GM12878 (cell line): Measurements from ENCODE around the gene CDKL5. TPM values are rescaled to one million over a fixed set of nuclear protein-coding genes. Genes with fewer than 3 reads are reported as not detected.

Experiments used
- ATAC-seq: fragments of 200-7000 bp; cut with Tn5 transposase; 3 replicates; pipeline ENCODE4 v1.9.1; 2020; ENCODE audit warnings: mild to moderate bottlenecking, moderate library complexity
- BruUV-seq: library from RNA; stranded (reverse); fragments of 400-500 nt; replicated peaks from 2 replicates; lab custom pipeline; 2021; lab: Mats Ljungman, UMichigan
- CTCF ChIA-PET: fragments of 300-600 bp; sonication (Branson Sonifier 250); formaldehyde crosslinking; extraction: SDS; loops from one replicate; lab custom pipeline; 2021; ENCODE audit warnings: inconsistent platforms; lab: Yijun Ruan, JAX
- POLR2A ChIA-PET: fragments of 350-600 bp; formaldehyde crosslinking; extraction: SDS; loops from one replicate; lab custom pipeline; 2021; ENCODE audit warnings: inconsistent platforms; lab: Charles Lee
- RAD21 ChIA-PET: fragments of 300-600 bp; sonication (Branson Sonifier 250); formaldehyde crosslinking; loops from one replicate; lab custom pipeline; 2023; ENCODE audit warnings: antibody characterized with exemption; ENCODE audit not compliant: unreplicated experiment; lab: Charles Lee
- SMC1A ChIA-PET: fragments of 300-600 bp; sonication (Branson Sonifier 250); formaldehyde crosslinking; loops from one replicate; lab custom pipeline; 2023; ENCODE audit not compliant: unreplicated experiment, uncharacterized antibody; lab: Charles Lee
- DNase-seq: peaks from one replicate; pipeline ENCODE4 v3.0.0-alpha.2; 2011; ENCODE audit warnings: low read depth, low spot score
- FAIRE-seq: peaks from 3 replicates; lab custom pipeline; 2011; peaks lifted over from hg19 to GRCh38; lab: Jason Lieb, UNC
- H2AFZ ChIP-seq: 2 replicates; pipeline ENCODE4 v1.6.0; 2011; ENCODE audit warnings: low read depth, low read length, control low read depth; ENCODE audit not compliant: control insufficient read depth
- H3K27ac ChIP-seq: 2 replicates; pipeline ENCODE4 v1.5.1; 2011; ENCODE audit warnings: control low read depth; ENCODE audit not compliant: control insufficient read depth, insufficient read depth
- H3K27me3 ChIP-seq, 2 experiments: replicated peaks in 1 of 2; 2 replicates each; pipeline versions ENCODE4 v1.6.0 to v1.6.1; 2011; ENCODE audit warnings: low read length in 1 of 2; ENCODE audit not compliant: control insufficient read depth in 2 of 2, insufficient read depth in 2 of 2
- H3K36me3 ChIP-seq, 2 experiments: 2 replicates each; pipeline ENCODE4 v1.5.1; 2011; ENCODE audit warnings: low read length in 1 of 2; ENCODE audit not compliant: control insufficient read depth in 2 of 2, insufficient read depth in 2 of 2
- H3K4me1 ChIP-seq: 2 replicates; pipeline ENCODE4 v1.6.1; 2011; ENCODE audit warnings: mild to moderate bottlenecking, low read length, moderate library complexity, mixed read lengths; ENCODE audit not compliant: control insufficient read depth, insufficient read depth
- H3K4me2 ChIP-seq: 2 replicates; pipeline ENCODE4 v1.6.0; 2011; ENCODE audit warnings: control low read depth; ENCODE audit not compliant: control insufficient read depth, insufficient read depth
- H3K4me3 ChIP-seq: fragments of 200-600 bp; sonication (generic); 2 replicates; pipeline ENCODE4 v1.5.1; 2016
- H3K79me2 ChIP-seq: 2 replicates; pipeline ENCODE4 v1.6.0; 2011; ENCODE audit warnings: low read length; ENCODE audit not compliant: control insufficient read depth, insufficient read depth
- H3K9ac ChIP-seq: 2 replicates; pipeline ENCODE4 v1.8.0; 2011; ENCODE audit warnings: low read length, control low read depth, mixed read lengths; ENCODE audit not compliant: control insufficient read depth, insufficient read depth
- H3K9me3 ChIP-seq: replicated peaks from 3 replicates; pipeline ENCODE4 v1.5.1; 2011; ENCODE audit warnings: mild to moderate bottlenecking, low read length; ENCODE audit not compliant: control insufficient read depth, insufficient read depth
- H4K20me1 ChIP-seq: 2 replicates; pipeline ENCODE4 v1.6.0; 2011; ENCODE audit not compliant: control insufficient read depth, insufficient read depth
- NFIC ChIP-seq: IDR thresholded peaks from 2 replicates; pipeline ENCODE4 v1.6.1; 2012; ENCODE audit warnings: low read depth, mild to moderate bottlenecking, inconsistent platforms, low read length, moderate library complexity
- SUPT20H ChIP-seq: IDR thresholded peaks from 2 replicates; pipeline ENCODE4 v1.6.1; 2011; ENCODE audit warnings: low read depth, mild to moderate bottlenecking, low read length, moderate library complexity, borderline replicate concordance; ENCODE audit not compliant: control insufficient read depth
- WGBS: methylation state at CpG from one replicate; pipeline ENCODE4 v1.1.6; 2016; ENCODE audit warnings: low lambda C conversion rate; ENCODE audit not compliant: insufficient replicate concordance, insufficient coverage; ENCODE audit errors: missing lambda C conversion rate; 5-methylcytosine and 5-hydroxymethylcytosine counted together
- in situ Hi-C: fragments of 300-500 bp; cut with MboI; formaldehyde crosslinking; loops from 9 replicates; pipeline ENCODE4 v1.14.3; 2018; ENCODE audit warnings: mixed read lengths
- intact Hi-C: fragments of 100-400 bp; cut with micrococcal nuclease; formaldehyde crosslinking; loops from one replicate; pipeline ENCODE4 v1.14.2; 2022; ENCODE audit not compliant: unreplicated experiment
- polyA plus RNA-seq, 11 experiments: library from polyadenylated mRNA; depleted of rRNA in 4 of 11; unstranded in 6 of 11; stranded (reverse) in 5 of 11; fragments of >200 nt; fragmentation: Nextera tagmentation in 4 of 11; fragmentation: Illumina TruSeq in 1 of 11; extraction: Ambion mirVana in 4 of 11; extraction: Trizol in 1 of 11; gene quantifications; 1 replicate in 1 of 11; 2 replicates in 10 of 11; pipeline versions ENCODE4 v1.2.1 to v1.2.3, GENCODE V29; 2011 to 2016; ENCODE audit warnings: inconsistent platforms in 2 of 11, missing spikeins in 2 of 11, low read depth in 1 of 11
- total RNA-seq, 4 experiments: library from RNA; depleted of rRNA in 3 of 4; stranded (reverse); fragments of >200 nt in 3 of 4; fragmentation: Illumina TruSeq in 1 of 4; extraction: Trizol in 1 of 4; gene quantifications; 2 replicates each; pipeline versions ENCODE4 v1.2.1 to v1.2.3, GENCODE V29; 2013 to 2021
- TF ChIP-seq, protein P1 (sequence below): fragments of 450-650 bp; IDR thresholded peaks from 2 replicates; pipeline ENCODE4 v1.6.1; 2016; ENCODE audit warnings: mild to moderate bottlenecking
- TF ChIP-seq, protein P2 (sequence below): IDR thresholded peaks from 2 replicates; pipeline ENCODE4 v1.6.1; 2012; ENCODE audit warnings: low read depth, low read length, improper control_type of control experiment

CDKL5 gene
- total and polyA plus RNA-seq, 10 of the 15 experiments (the other 5 are each of a cell fraction or from before 2014, with no cell fraction given) = 1.4 to 14.5 (median 6.3) TPM

DNA sequence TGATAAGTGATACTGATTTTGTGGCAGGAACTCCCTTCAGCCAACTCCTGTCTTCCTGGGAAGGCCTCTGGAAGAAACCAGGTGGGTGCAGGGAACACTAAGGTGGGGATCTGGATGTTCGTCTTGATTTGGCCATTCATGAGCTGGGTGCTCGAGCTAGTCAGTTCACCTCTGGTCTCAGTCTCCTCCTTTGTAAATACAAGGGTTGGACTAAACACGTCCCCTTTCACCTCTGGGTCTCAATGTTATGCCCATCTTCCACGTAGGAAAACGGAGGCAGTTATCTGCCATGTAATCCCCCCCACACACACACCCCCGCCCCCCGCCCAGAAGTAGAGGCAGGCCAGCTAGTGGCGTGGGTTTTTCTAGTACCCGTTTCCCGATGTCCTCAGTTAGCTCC is 250.6 kb downstream of the CDKL5 start:
- RAD21 ChIA-PET = interaction anchor here (0.8 to 1.0 kb wide), 3 partner anchors 156 to 210 kb away, joined by 3 to 4 read pairs (median 4); no protein-coding TSS in a partner anchor
- intact Hi-C loops = loop anchor here (10.0 kb wide), 2 partner anchors 251 to 659 kb away; partner anchors contain the start of gene CDKL5

More for the DNA sequence above, 250.6 kb downstream of the CDKL5 start:
- H4K20me1 ChIP-seq = no peaks in the 10 kb centered on the region
- no peak for ATAC-seq
- no TSS peak for BruUV-seq
- TF ChIP-seq, protein P1, sequence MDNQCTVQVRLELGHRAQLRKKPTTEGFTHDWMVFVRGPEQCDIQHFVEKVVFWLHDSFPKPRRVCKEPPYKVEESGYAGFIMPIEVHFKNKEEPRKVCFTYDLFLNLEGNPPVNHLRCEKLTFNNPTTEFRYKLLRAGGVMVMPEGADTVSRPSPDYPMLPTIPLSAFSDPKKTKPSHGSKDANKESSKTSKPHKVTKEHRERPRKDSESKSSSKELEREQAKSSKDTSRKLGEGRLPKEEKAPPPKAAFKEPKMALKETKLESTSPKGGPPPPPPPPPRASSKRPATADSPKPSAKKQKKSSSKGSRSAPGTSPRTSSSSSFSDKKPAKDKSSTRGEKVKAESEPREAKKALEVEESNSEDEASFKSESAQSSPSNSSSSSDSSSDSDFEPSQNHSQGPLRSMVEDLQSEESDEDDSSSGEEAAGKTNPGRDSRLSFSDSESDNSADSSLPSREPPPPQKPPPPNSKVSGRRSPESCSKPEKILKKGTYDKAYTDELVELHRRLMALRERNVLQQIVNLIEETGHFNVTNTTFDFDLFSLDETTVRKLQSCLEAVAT = 0 out of 2 replicates have a peak, but pooled peaks have one; percentile 17
- no peak for TF ChIP-seq NFIC
- TF ChIP-seq, protein P2, sequence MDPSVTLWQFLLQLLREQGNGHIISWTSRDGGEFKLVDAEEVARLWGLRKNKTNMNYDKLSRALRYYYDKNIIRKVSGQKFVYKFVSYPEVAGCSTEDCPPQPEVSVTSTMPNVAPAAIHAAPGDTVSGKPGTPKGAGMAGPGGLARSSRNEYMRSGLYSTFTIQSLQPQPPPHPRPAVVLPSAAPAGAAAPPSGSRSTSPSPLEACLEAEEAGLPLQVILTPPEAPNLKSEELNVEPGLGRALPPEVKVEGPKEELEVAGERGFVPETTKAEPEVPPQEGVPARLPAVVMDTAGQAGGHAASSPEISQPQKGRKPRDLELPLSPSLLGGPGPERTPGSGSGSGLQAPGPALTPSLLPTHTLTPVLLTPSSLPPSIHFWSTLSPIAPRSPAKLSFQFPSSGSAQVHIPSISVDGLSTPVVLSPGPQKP = no peak
- no peak for TF ChIP-seq SUPT20H
- TF ChIP-seq, all 136 proteins: peak for 1
- DNase-seq (no peak), FAIRE-seq (no peak)
- POLR2A ChIA-PET = interaction anchor here (0.6 to 0.8 kb wide), 3 partner anchors 8 to 180 kb away, joined by 3 read pairs; no protein-coding TSS in a partner anchor
- Histone ChIP-seq H3K4me2 (peak overlapping the region; percentile 21; the same call in 1 of the 2 replicates), H3K36me3 (no peaks in the 10 kb centered on the region), H3K27ac (no peak overlapping the region), H3K9me3 (no peaks in the 10 kb centered on the region; the same call in 2 of the 3 replicates), H3K79me2 (no peaks in the 10 kb centered on the region), H3K4me1 (peaks cover 2% of the 10 kb centered on the region; the same call in 1 of the 2 replicates), H3K9ac (no peak overlapping the region), H2AFZ (no peak overlapping the region), H3K4me3 (no peak overlapping the region), H3K27me3 (no peaks in the 10 kb centered on the region)
- in situ Hi-C loops = loop anchor here (5.0 to 10.0 kb wide), 2 partner anchors 211 to 669 kb away; partner anchors contain the start of gene PDHA1
- WGBS = 78% methylated on average over 10 of the region's 10 CpGs
- SMC1A ChIA-PET = interaction anchor here (0.9 to 1.5 kb wide), 2 partner anchors 11 to 14 kb away, joined by 3 to 4 read pairs; no protein-coding TSS in a partner anchor
- CTCF ChIA-PET = interaction anchor here (3.8 kb wide), 1 partner anchor 209 kb away, joined by 11 read pairs; no protein-coding TSS in a partner anchor
